Measurements from ENCODE around the gene WNK1.

Gene WNK1

DNA sequence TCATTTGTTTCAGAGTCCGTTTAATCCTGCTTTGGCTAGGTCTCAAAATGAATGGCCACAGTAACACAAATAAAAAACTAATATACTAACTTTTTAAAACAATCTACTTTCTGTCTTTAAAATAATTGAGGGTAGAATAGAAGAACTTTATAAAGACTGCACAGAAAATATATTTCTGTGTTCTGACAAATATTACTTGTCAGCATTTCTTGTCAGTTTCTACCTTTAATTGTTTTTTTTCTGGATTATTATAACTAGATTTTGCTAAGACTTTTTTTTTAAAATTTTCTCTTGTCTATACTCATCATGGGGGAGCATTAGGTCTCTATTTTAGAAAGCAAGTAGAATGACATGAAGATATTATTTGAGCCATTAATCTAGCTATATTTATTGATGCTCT lies 110.9 kb downstream of the WNK1 start:
- Histone ChIP-seq H3K27ac (ENCODE audit: low read length) (no peak overlapping the region), H3K27me3 (ENCODE audit: control insufficient read depth, insufficient read depth, low read length) (no peaks in the 10 kb centered on the region), H3K4me3 (ENCODE audit: low read length) (no peak overlapping the region), H3K36me3 (ENCODE audit: control insufficient read depth, insufficient read depth, low read length) (peaks cover 9% of the 10 kb centered on the region), H3K9me3 (ENCODE audit: control insufficient read depth, insufficient read depth, low read length) (no peaks in the 10 kb centered on the region), H3K4me1 (ENCODE audit: control insufficient read depth, insufficient read depth, low read length) (no peaks in the 10 kb centered on the region)
- DNase-seq (ENCODE audit: low read depth, low spot score): no peak
- no CpG with 5 or more reads among the region's 1 CpG for WGBS (ENCODE audit: insufficient coverage, insufficient read length)

DNA sequence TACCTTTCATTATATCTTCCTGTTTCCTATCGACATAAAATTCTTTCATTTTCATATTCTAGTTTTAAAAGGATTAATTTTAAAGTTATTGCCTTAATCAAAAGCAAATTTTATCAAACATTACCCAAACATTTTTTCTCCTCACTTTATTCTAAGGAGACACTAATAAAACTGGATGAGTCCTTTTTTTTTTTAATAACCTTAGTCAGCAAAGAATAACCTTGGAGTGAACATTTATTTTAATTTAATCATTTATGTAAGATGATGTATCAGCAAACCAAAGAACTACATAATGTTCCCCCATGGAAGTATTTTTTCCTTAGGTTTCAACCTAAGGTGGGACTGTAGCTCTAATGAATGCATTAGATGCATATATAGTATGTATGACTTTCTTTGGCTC lies 113.2 kb downstream of the WNK1 start:
- Histone ChIP-seq H3K36me3 (ENCODE audit: control insufficient read depth, insufficient read depth, low read length) (peaks cover 11% of the 10 kb centered on the region), H3K27me3 (ENCODE audit: control insufficient read depth, insufficient read depth, low read length) (no peaks in the 10 kb centered on the region), H3K9me3 (ENCODE audit: control insufficient read depth, insufficient read depth, low read length) (no peaks in the 10 kb centered on the region), H3K4me3 (ENCODE audit: low read length) (no peak overlapping the region), H3K4me1 (ENCODE audit: control insufficient read depth, insufficient read depth, low read length) (no peaks in the 10 kb centered on the region), H3K27ac (ENCODE audit: low read length) (no peak overlapping the region)
- 100% methylated on average over 1 of the region's 1 CpG for WGBS (ENCODE audit: insufficient coverage, insufficient read length)
- DNase-seq (ENCODE audit: low read depth, low spot score): no peak

DNA sequence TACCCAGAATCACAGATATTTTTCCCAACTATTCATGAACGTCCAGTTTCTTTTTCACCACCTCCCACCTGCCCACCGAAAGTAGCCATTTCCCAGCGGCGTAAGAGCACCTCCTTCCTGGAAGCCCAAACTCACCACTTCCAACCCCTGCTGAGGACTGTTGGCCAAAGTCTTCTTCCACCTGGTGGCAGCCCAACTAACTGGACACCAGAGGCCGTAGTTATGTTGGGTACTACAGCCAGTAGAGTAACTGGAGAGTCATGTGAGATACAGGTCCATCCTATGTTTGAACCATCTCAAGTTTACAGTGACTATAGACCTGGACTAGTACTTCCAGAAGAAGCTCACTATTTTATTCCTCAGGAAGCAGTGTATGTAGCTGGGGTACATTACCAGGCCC lies 115.5 kb downstream of the WNK1 start:
- WGBS (ENCODE audit: insufficient coverage, insufficient read length): no CpG with 5 or more reads among the region's 5 CpGs
- Histone ChIP-seq H3K27ac (ENCODE audit: low read length) (no peak overlapping the region), H3K36me3 (ENCODE audit: control insufficient read depth, insufficient read depth, low read length) (peaks cover 9% of the 10 kb centered on the region; the same call in 1 of the 2 replicates), H3K9me3 (ENCODE audit: control insufficient read depth, insufficient read depth, low read length) (no peaks in the 10 kb centered on the region), H3K4me3 (ENCODE audit: low read length) (no peak overlapping the region), H3K27me3 (ENCODE audit: control insufficient read depth, insufficient read depth, low read length) (no peaks in the 10 kb centered on the region), H3K4me1 (ENCODE audit: control insufficient read depth, insufficient read depth, low read length) (no peaks in the 10 kb centered on the region)
- no peak for DNase-seq (ENCODE audit: low read depth, low spot score)

DNA sequence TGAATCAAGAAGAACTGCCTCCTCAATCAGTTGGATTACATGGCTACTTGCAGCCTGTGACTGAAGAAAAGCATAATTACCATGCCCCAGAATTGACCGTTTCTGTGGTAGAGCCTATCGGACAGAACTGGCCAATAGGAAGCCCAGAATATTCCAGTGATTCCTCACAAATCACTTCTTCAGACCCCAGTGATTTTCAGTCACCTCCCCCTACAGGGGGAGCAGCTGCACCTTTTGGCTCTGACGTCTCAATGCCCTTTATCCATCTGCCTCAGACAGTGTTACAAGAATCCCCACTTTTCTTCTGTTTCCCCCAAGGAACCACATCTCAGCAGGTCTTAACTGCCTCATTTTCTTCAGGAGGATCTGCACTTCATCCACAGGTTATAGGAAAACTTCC lies 116.3 kb downstream of the WNK1 start:
- Histone ChIP-seq H3K4me1 (ENCODE audit: control insufficient read depth, insufficient read depth, low read length) (no peaks in the 10 kb centered on the region), H3K9me3 (ENCODE audit: control insufficient read depth, insufficient read depth, low read length) (no peaks in the 10 kb centered on the region), H3K4me3 (ENCODE audit: low read length) (no peak overlapping the region), H3K27me3 (ENCODE audit: control insufficient read depth, insufficient read depth, low read length) (no peaks in the 10 kb centered on the region), H3K36me3 (ENCODE audit: control insufficient read depth, insufficient read depth, low read length) (peaks cover 9% of the 10 kb centered on the region; the same call in 1 of the 2 replicates), H3K27ac (ENCODE audit: low read length) (no peak overlapping the region)
- DNase-seq (ENCODE audit: low read depth, low spot score): peak; percentile 1
- WGBS (ENCODE audit: insufficient coverage, insufficient read length): no CpG with 5 or more reads among the region's 3 CpGs

DNA sequence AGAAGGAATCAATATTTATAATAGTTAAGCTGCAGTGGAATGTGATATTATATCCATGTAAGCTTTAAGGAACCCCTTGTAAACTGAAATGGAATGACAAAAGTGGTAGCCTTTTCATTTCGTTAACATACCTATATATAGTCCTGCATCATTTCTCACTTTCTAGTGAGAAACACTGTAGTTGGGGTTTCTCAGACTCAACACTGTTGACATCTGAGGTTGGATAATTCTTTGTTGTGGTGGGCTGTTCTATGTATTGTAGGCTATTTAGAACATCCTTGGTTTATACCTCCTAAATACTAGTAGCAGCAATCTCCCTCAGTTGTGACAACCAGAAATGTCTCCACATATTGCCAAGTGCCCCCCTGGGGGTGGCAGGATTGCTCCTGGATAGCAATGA lies 118.0 kb downstream of the WNK1 start:
- H3K27me3 ChIP-seq (ENCODE audit: control insufficient read depth, insufficient read depth, low read length): no peaks in the 10 kb centered on the region
- no peaks in the 10 kb centered on the region for H3K4me1 ChIP-seq (ENCODE audit: control insufficient read depth, insufficient read depth, low read length)
- no peak for DNase-seq (ENCODE audit: low read depth, low spot score)
- H3K36me3 ChIP-seq (ENCODE audit: control insufficient read depth, insufficient read depth, low read length): peaks cover 11% of the 10 kb centered on the region; the same call in 1 of the 2 replicates
- H3K27ac ChIP-seq (ENCODE audit: low read length): no peak overlapping the region
- H3K9me3 ChIP-seq (ENCODE audit: control insufficient read depth, insufficient read depth, low read length): no peaks in the 10 kb centered on the region
- no peak overlapping the region for H3K4me3 ChIP-seq (ENCODE audit: low read length)
- WGBS (ENCODE audit: insufficient coverage, insufficient read length): no CpG with 5 or more reads among the region's 1 CpG

DNA sequence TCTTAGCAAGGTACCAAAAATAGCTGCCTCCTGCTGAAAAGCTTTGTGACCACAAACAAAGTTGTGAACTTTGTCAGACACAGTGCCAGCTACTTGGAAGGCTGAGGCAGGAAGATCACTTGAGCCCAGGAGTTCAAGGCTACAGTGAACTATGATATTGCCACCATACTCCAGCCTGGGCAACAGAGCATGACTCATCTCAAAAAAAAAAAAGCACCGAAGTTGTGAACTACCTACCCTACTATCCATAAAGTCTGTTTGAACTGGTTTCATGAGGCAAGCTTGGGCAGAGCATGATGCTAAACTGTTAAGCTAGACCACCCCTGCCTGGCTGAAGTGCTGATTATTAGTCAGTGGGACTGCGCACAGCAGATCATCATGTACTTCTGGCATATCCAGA lies 121.6 kb downstream of the WNK1 start:
- no peaks in the 10 kb centered on the region for H3K27me3 ChIP-seq (ENCODE audit: control insufficient read depth, insufficient read depth, low read length)
- no CpG with 5 or more reads among the region's 2 CpGs for WGBS (ENCODE audit: insufficient coverage, insufficient read length)
- H3K27ac ChIP-seq (ENCODE audit: low read length): no peak overlapping the region
- H3K36me3 ChIP-seq (ENCODE audit: control insufficient read depth, insufficient read depth, low read length): peaks cover 6% of the 10 kb centered on the region; the same call in 1 of the 2 replicates
- no peak for DNase-seq (ENCODE audit: low read depth, low spot score)
- no peak overlapping the region for H3K4me3 ChIP-seq (ENCODE audit: low read length)
- H3K4me1 ChIP-seq (ENCODE audit: control insufficient read depth, insufficient read depth, low read length): no peaks in the 10 kb centered on the region
- no peaks in the 10 kb centered on the region for H3K9me3 ChIP-seq (ENCODE audit: control insufficient read depth, insufficient read depth, low read length)

DNA sequence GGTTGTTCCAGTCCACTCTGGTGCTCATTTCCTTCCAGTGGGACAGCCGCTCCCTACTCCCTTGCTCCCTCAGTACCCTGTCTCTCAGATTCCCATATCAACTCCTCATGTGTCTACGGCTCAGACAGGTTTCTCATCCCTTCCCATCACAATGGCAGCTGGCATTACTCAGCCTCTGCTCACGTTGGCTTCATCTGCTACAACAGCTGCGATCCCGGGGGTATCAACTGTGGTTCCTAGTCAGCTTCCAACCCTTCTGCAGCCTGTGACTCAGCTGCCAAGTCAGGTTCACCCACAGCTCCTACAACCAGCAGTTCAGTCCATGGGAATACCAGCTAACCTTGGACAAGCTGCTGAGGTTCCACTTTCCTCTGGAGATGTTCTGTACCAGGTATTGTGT lies 127.3 kb downstream of the WNK1 start:
- H3K36me3 ChIP-seq (ENCODE audit: control insufficient read depth, insufficient read depth, low read length): peaks cover 16% of the 10 kb centered on the region
- no peaks in the 10 kb centered on the region for H3K27me3 ChIP-seq (ENCODE audit: control insufficient read depth, insufficient read depth, low read length)
- no peak for DNase-seq (ENCODE audit: low read depth, low spot score)
- WGBS (ENCODE audit: insufficient coverage, insufficient read length): no CpG with 5 or more reads among the region's 5 CpGs
- H3K4me1 ChIP-seq (ENCODE audit: control insufficient read depth, insufficient read depth, low read length): no peaks in the 10 kb centered on the region
- no peak overlapping the region for H3K4me3 ChIP-seq (ENCODE audit: low read length)
- no peaks in the 10 kb centered on the region for H3K9me3 ChIP-seq (ENCODE audit: control insufficient read depth, insufficient read depth, low read length)
- H3K27ac ChIP-seq (ENCODE audit: low read length): no peak overlapping the region

DNA sequence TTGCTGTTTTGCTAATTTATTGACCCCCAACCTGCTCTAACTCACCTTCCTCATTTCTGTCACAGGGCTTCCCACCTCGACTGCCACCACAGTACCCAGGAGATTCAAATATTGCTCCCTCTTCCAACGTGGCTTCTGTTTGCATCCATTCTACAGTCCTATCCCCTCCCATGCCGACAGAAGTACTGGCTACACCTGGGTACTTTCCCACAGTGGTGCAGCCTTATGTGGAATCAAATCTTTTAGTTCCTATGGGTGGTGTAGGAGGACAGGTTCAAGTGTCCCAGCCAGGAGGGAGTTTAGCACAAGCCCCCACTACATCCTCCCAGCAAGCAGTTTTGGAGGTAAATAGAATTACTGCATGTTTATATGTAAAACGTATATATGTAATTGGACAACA lies 128.3 kb downstream of the WNK1 start:
- Histone ChIP-seq H3K27me3 (ENCODE audit: control insufficient read depth, insufficient read depth, low read length) (no peaks in the 10 kb centered on the region), H3K27ac (ENCODE audit: low read length) (no peak overlapping the region), H3K4me1 (ENCODE audit: control insufficient read depth, insufficient read depth, low read length) (no peaks in the 10 kb centered on the region), H3K9me3 (ENCODE audit: control insufficient read depth, insufficient read depth, low read length) (no peaks in the 10 kb centered on the region), H3K36me3 (ENCODE audit: control insufficient read depth, insufficient read depth, low read length) (peaks cover 26% of the 10 kb centered on the region), H3K4me3 (ENCODE audit: low read length) (no peak overlapping the region)
- WGBS (ENCODE audit: insufficient coverage, insufficient read length): no CpG with 5 or more reads among the region's 4 CpGs
- no peak for DNase-seq (ENCODE audit: low read depth, low spot score)

DNA sequence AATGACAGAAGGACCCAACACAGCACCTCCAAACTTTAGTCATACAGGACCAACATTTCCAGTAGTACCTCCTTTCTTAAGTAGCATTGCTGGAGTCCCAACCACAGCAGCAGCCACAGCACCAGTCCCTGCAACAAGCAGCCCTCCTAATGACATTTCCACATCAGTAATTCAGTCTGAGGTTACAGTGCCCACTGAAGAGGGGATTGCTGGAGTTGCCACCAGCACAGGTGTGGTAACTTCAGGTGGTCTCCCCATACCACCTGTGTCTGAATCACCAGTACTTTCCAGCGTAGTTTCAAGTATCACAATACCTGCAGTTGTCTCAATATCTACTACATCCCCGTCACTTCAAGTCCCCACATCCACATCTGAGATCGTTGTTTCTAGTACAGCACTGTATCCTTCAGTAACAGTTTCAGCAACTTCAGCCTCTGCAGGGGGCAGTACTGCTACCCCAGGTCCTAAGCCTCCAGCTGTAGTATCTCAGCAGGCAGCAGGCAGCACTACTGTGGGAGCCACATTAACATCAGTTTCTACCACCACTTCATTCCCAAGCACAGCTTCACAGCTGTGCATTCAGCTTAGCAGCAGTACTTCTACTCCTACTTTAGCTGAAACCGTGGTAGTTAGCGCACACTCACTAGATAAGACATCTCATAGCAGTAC lies 132.5 kb downstream of the WNK1 start:
- no peak for DNase-seq (ENCODE audit: low read depth, low spot score)
- Histone ChIP-seq H3K9me3 (ENCODE audit: control insufficient read depth, insufficient read depth, low read length) (no peaks in the 10 kb centered on the region), H3K27ac (ENCODE audit: low read length) (no peak overlapping the region), H3K27me3 (ENCODE audit: control insufficient read depth, insufficient read depth, low read length) (no peaks in the 10 kb centered on the region), H3K4me1 (ENCODE audit: control insufficient read depth, insufficient read depth, low read length) (no peaks in the 10 kb centered on the region), H3K36me3 (ENCODE audit: control insufficient read depth, insufficient read depth, low read length) (peaks cover 24% of the 10 kb centered on the region), H3K4me3 (ENCODE audit: low read length) (no peak overlapping the region)
- no CpG with 5 or more reads among the region's 5 CpGs for WGBS (ENCODE audit: insufficient coverage, insufficient read length)

DNA sequence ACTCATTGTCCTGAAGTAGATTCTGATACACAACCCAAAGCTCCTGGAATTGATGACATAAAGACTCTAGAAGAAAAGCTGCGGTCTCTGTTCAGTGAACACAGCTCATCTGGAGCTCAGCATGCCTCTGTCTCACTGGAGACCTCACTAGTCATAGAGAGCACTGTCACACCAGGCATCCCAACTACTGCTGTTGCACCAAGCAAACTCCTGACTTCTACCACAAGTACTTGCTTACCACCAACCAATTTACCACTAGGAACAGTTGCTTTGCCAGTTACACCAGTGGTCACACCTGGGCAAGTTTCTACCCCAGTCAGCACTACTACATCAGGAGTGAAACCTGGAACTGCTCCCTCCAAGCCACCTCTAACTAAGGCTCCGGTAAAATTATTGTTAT lies 133.3 kb downstream of the WNK1 start:
- WGBS (ENCODE audit: insufficient coverage, insufficient read length): no CpG with 5 or more reads among the region's 2 CpGs
- Histone ChIP-seq H3K27me3 (ENCODE audit: control insufficient read depth, insufficient read depth, low read length) (no peaks in the 10 kb centered on the region), H3K4me1 (ENCODE audit: control insufficient read depth, insufficient read depth, low read length) (no peaks in the 10 kb centered on the region), H3K9me3 (ENCODE audit: control insufficient read depth, insufficient read depth, low read length) (no peaks in the 10 kb centered on the region), H3K4me3 (ENCODE audit: low read length) (no peak overlapping the region), H3K27ac (ENCODE audit: low read length) (no peak overlapping the region), H3K36me3 (ENCODE audit: control insufficient read depth, insufficient read depth, low read length) (peaks cover 22% of the 10 kb centered on the region)
- DNase-seq (ENCODE audit: low read depth, low spot score): no peak

DNA sequence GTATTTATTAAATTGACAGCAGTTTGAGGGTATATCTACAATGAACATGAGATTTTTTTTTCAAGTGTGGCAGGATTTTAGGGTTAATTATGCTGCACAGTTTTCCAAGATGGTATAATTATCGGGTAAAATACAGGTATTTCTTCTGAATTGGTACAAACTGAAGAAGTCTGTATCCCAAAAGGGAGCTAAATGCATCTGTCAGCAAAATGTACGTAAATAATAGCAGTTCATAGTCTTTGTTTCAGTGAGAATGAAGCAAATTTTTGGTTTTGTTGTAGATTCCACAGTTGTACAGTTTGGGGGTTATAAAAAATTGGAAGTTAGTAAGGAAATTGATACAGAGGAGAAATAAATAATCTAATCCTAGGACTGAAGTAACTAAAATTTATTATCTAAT lies 133.8 kb downstream of the WNK1 start:
- WGBS (ENCODE audit: insufficient coverage, insufficient read length): no CpG with 5 or more reads among the region's 2 CpGs
- Histone ChIP-seq H3K4me3 (ENCODE audit: low read length) (no peak overlapping the region), H3K27ac (ENCODE audit: low read length) (no peak overlapping the region)

More for the DNA sequence above, 133.8 kb downstream of the WNK1 start:
- no peaks in the 10 kb centered on the region for H3K4me1 ChIP-seq (ENCODE audit: control insufficient read depth, insufficient read depth, low read length)
- no peaks in the 10 kb centered on the region for H3K27me3 ChIP-seq (ENCODE audit: control insufficient read depth, insufficient read depth, low read length)
- H3K36me3 ChIP-seq (ENCODE audit: control insufficient read depth, insufficient read depth, low read length): peaks cover 19% of the 10 kb centered on the region
- H3K9me3 ChIP-seq (ENCODE audit: control insufficient read depth, insufficient read depth, low read length): no peaks in the 10 kb centered on the region
- no peak for DNase-seq (ENCODE audit: low read depth, low spot score)
